SK-N-SH treated with all-trans-retinoic acid at 6 μM for 48 hours (cell line): ENCODE measurements around the gene KCNIP4.

Experiments
- ATAC-seq: fragments of 200-7000 bp; cut with Tn5 transposase; 3 replicates; pipeline ENCODE4 v1.9.1; 2020; ENCODE audit warnings: mild to moderate bottlenecking, moderate library complexity
- ARNTL ChIP-seq: fragments of 450-650 bp; formaldehyde crosslinking; IDR thresholded peaks from 2 replicates; pipeline ENCODE4 v1.5.0; 2020; ENCODE audit warnings: low read depth, mild to moderate bottlenecking, moderate library complexity, borderline replicate concordance
- CREB5 ChIP-seq: fragments of 250-450 bp; sonication (Bioruptor Pico); IDR thresholded peaks from 2 replicates; pipeline ENCODE4 v1.5.1; 2020; ENCODE audit warnings: low read depth, mild to moderate bottlenecking, moderate library complexity
- CSRNP3 ChIP-seq: fragments of 250-450 bp; sonication (Bioruptor Pico); IDR thresholded peaks from 2 replicates; pipeline ENCODE4 v1.5.1; 2021; ENCODE audit warnings: mild to moderate bottlenecking, moderate library complexity
- GLIS3 ChIP-seq: fragments of 250-450 bp; sonication (Bioruptor Pico); IDR thresholded peaks from 2 replicates; pipeline ENCODE4 v1.5.0; 2020; ENCODE audit warnings: mild to moderate bottlenecking, moderate library complexity
- OSR1 ChIP-seq: fragments of 250-450 bp; sonication (Bioruptor Pico); IDR thresholded peaks from 2 replicates; pipeline ENCODE4 v1.8.0; 2022; ENCODE audit warnings: moderate library complexity, mild to moderate bottlenecking, inconsistent platforms
- POU6F1 ChIP-seq: fragments of 250-450 bp; sonication (Bioruptor Pico); IDR thresholded peaks from 2 replicates; pipeline ENCODE4 v1.8.0; 2021; ENCODE audit warnings: low read depth, mild to moderate bottlenecking, moderate library complexity, borderline replicate concordance
- PPARA ChIP-seq: fragments of 250-450 bp; sonication (Bioruptor Pico); IDR thresholded peaks from 2 replicates; pipeline ENCODE4 v1.5.0; 2020; ENCODE audit warnings: mild to moderate bottlenecking, borderline replicate concordance
- RARB ChIP-seq: fragments of 250-450 bp; sonication (Bioruptor Pico); IDR thresholded peaks from 2 replicates; pipeline ENCODE4 v1.8.0; 2021; ENCODE audit warnings: mild to moderate bottlenecking, moderate library complexity
- SNAI2 ChIP-seq: fragments of 250-450 bp; sonication (Bioruptor Pico); IDR thresholded peaks from 2 replicates; pipeline ENCODE4 v1.5.0; 2020; ENCODE audit warnings: mild to moderate bottlenecking, moderate library complexity
- TOX ChIP-seq: fragments of 250-450 bp; sonication (Bioruptor Pico); IDR thresholded peaks from 2 replicates; pipeline ENCODE4 v1.8.0; 2021; ENCODE audit warnings: mild to moderate bottlenecking, moderate library complexity, borderline replicate concordance
- ZFP3 ChIP-seq: fragments of 250-450 bp; sonication (Bioruptor Pico); IDR thresholded peaks from 2 replicates; pipeline ENCODE4 v1.5.0; 2020; ENCODE audit warnings: mild to moderate bottlenecking, moderate library complexity
- ZNF565 ChIP-seq: fragments of 450-650 bp; formaldehyde crosslinking; conservative IDR thresholded peaks from 2 replicates; pipeline ENCODE4 v1.5.0; 2020; ENCODE audit warnings: low read depth, mild to moderate bottlenecking, moderate library complexity
- ZNF70 ChIP-seq: fragments of 450-650 bp; formaldehyde crosslinking; IDR thresholded peaks from 2 replicates; pipeline ENCODE4 v1.5.0; 2020; ENCODE audit warnings: mild to moderate bottlenecking, moderate library complexity
- ZNF8 ChIP-seq: fragments of 450-650 bp; formaldehyde crosslinking; IDR thresholded peaks from 2 replicates; pipeline ENCODE4 v1.5.0; 2020; ENCODE audit warnings: mild to moderate bottlenecking, moderate library complexity
- TF ChIP-seq, protein P1 (sequence below): fragments of 250-450 bp; sonication (Bioruptor Pico); IDR thresholded peaks from 2 replicates; pipeline ENCODE4 v1.5.0; 2020; ENCODE audit warnings: mild to moderate bottlenecking, moderate library complexity
- TF ChIP-seq, protein P2 (sequence below): fragments of 250-450 bp; sonication (Bioruptor Pico); IDR thresholded peaks from 2 replicates; pipeline ENCODE4 v1.8.0; 2020; ENCODE audit warnings: mild to moderate bottlenecking, moderate library complexity, borderline replicate concordance

KCNIP4 gene

GRCh38 chr4:21949073-21949457, 493 bp upstream of the KCNIP4 start (continued):
- TF ChIP-seq CSRNP3 (CRISPR knock-in tag) = no peak
- TF ChIP-seq ZNF565 (CRISPR knock-in tag) = no peak
- TF ChIP-seq, protein P1, sequence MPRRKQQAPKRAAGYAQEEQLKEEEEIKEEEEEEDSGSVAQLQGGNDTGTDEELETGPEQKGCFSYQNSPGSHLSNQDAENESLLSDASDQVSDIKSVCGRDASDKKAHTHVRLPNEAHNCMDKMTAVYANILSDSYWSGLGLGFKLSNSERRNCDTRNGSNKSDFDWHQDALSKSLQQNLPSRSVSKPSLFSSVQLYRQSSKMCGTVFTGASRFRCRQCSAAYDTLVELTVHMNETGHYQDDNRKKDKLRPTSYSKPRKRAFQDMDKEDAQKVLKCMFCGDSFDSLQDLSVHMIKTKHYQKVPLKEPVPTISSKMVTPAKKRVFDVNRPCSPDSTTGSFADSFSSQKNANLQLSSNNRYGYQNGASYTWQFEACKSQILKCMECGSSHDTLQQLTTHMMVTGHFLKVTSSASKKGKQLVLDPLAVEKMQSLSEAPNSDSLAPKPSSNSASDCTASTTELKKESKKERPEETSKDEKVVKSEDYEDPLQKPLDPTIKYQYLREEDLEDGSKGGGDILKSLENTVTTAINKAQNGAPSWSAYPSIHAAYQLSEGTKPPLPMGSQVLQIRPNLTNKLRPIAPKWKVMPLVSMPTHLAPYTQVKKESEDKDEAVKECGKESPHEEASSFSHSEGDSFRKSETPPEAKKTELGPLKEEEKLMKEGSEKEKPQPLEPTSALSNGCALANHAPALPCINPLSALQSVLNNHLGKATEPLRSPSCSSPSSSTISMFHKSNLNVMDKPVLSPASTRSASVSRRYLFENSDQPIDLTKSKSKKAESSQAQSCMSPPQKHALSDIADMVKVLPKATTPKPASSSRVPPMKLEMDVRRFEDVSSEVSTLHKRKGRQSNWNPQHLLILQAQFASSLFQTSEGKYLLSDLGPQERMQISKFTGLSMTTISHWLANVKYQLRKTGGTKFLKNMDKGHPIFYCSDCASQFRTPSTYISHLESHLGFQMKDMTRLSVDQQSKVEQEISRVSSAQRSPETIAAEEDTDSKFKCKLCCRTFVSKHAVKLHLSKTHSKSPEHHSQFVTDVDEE (CRISPR knock-in tag) = no peak
- no peak for TF ChIP-seq PPARA (CRISPR knock-in tag)
- TF ChIP-seq ZNF70 (CRISPR knock-in tag) = no peak
- no peak for TF ChIP-seq ARNTL (CRISPR knock-in tag)
- no peak for TF ChIP-seq OSR1 (CRISPR knock-in tag)
- TF ChIP-seq, all 23 proteins: peak for 0

- peak; percentile 50 for ATAC-seq
- no peak for TF ChIP-seq CSRNP3 (CRISPR knock-in tag)
- TF ChIP-seq GLIS3 (CRISPR knock-in tag) = no peak
- TF ChIP-seq, protein P1 (CRISPR knock-in tag) = no peak
- TF ChIP-seq CREB5 = no peak
- TF ChIP-seq TOX = no peak
- no peak for TF ChIP-seq SNAI2 (CRISPR knock-in tag)
- no peak for TF ChIP-seq ZFP3 (CRISPR knock-in tag)
- TF ChIP-seq ZNF8 (CRISPR knock-in tag) = no peak
- TF ChIP-seq, protein P2, sequence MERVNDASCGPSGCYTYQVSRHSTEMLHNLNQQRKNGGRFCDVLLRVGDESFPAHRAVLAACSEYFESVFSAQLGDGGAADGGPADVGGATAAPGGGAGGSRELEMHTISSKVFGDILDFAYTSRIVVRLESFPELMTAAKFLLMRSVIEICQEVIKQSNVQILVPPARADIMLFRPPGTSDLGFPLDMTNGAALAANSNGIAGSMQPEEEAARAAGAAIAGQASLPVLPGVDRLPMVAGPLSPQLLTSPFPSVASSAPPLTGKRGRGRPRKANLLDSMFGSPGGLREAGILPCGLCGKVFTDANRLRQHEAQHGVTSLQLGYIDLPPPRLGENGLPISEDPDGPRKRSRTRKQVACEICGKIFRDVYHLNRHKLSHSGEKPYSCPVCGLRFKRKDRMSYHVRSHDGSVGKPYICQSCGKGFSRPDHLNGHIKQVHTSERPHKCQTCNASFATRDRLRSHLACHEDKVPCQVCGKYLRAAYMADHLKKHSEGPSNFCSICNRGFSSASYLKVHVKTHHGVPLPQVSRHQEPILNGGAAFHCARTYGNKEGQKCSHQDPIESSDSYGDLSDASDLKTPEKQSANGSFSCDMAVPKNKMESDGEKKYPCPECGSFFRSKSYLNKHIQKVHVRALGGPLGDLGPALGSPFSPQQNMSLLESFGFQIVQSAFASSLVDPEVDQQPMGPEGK (CRISPR knock-in tag) = no peak
- no peak for TF ChIP-seq ZNF70 (CRISPR knock-in tag)
- TF ChIP-seq RARB (CRISPR knock-in tag) = no peak
- no peak for TF ChIP-seq POU6F1
These were observed 703 bp downstream of the KCNIP4 start for GRCh38 chr4:21947791-21948346.
